Stomach smooth muscle (tissue), 2 donors: Measurements from ENCODE around the gene MDM4.

Source experiments
- H3K27ac ChIP-seq: one replicate; pipeline ENCODE4 v1.7.0; 2013; ENCODE audit warnings: mild to moderate bottlenecking, low read length, inconsistent platforms
- H3K27me3 ChIP-seq, 2 donors: one replicate each; pipeline ENCODE4 v1.7.0; 2013; ENCODE audit warnings: low read length in 2 of 2; ENCODE audit not compliant: insufficient read depth in 2 of 2, control insufficient read depth in 1 of 2
- H3K36me3 ChIP-seq, 2 donors: one replicate each; pipeline ENCODE4 v1.7.0; 2013; ENCODE audit warnings: low read length in 2 of 2; ENCODE audit not compliant: control insufficient read depth in 2 of 2, insufficient read depth in 2 of 2
- H3K4me1 ChIP-seq: one replicate; pipeline ENCODE4 v1.7.0; 2013; ENCODE audit warnings: low read length; ENCODE audit not compliant: control insufficient read depth, insufficient read depth
- H3K4me3 ChIP-seq, 2 donors: one replicate each; pipeline ENCODE4 v1.7.0; 2013; ENCODE audit warnings: low read length in 2 of 2
- H3K9ac ChIP-seq, 2 donors: one replicate each; pipeline ENCODE4 v1.7.0; 2013; ENCODE audit warnings: low read length in 2 of 2, mild to moderate bottlenecking in 1 of 2
- H3K9me3 ChIP-seq, 2 donors: one replicate each; pipeline ENCODE4 v1.7.0; 2013; ENCODE audit warnings: low read length in 2 of 2; ENCODE audit not compliant: control insufficient read depth in 2 of 2
- donor health status: healthy.
- donor health status: Pancreatic carcinoma.

The MDM4 gene

DNA sequence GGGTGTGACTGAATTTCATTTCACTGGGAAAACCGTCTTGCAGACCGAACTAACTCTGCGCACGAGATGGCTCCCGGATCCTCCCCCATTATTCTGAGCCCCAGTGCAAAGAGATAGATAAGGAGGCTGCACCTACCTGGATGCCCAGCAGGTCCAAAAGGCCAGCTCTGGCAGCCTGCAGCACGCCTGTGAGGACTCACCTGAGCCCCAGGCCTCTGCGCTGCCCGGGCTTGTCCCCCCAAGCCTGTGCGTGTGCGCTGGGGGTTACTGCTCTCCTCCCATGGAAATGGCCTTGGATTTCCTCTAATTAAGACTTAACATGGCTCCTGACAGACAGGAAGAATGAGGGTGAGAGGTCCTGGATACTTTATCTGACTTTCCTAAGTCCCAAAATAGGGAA lies 83.4 kb downstream of the MDM4 start:
- Histone ChIP-seq H3K4me1 (peaks cover 2% of the 10 kb centered on the region), H3K36me3 (no peaks in the 10 kb centered on the region), H3K4me3 (no peak overlapping the region), H3K9ac (no peak overlapping the region), H3K9me3 (no peaks in the 10 kb centered on the region), H3K27me3 (peaks cover 0 to 2% of the 10 kb centered on the region in 2 donors), H3K27ac (no peak overlapping the region)

DNA sequence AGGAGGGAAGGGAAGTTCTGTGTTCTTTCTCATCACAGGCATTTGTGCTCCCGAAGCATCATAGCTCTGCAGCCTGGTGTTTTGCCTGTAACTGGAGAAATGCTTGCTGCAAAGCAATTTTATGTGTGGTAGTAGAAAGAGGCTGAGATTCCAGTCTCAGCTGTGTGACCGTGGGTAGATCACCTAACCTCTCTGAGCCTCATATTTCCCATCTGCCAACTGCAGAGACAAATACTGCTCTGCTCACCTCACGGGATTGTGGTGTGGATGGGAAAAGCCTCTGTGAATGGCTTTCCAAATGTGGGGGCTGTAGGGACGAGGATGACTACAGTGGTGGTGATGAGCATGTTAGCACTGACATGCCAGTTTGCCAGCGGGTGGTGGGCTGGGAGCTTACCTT lies 84.0 kb downstream of the MDM4 start:
- Histone ChIP-seq H3K9ac (no peak overlapping the region), H3K27ac (no peak overlapping the region), H3K27me3 (peaks cover 0 to 4% of the 10 kb centered on the region in 2 donors), H3K9me3 (no peaks in the 10 kb centered on the region), H3K4me1 (peaks cover 2% of the 10 kb centered on the region), H3K36me3 (no peaks in the 10 kb centered on the region), H3K4me3 (no peak overlapping the region)

DNA sequence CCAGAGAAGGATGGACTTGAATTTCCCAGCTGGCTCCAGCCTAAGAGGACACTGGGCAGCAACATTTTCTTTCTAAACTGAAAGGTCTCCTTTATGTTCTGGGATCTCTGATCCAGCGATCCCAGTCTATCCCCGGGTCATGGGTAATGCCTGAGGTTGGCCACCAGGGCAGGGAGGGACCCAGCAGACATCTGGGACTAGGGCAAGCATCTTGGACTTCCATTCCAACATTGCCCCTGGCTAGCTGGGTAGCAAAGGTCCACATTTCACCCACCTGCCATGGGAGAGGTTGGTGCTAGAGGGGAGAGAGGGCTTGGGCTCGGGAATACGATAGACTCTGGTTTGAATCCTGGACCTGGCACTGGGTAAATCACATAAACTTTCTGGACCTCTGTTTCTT lies 84.8 kb downstream of the MDM4 start:
- peaks cover 2% of the 10 kb centered on the region for H3K4me1 ChIP-seq
- H3K9ac ChIP-seq = no peak overlapping the region

DNA sequence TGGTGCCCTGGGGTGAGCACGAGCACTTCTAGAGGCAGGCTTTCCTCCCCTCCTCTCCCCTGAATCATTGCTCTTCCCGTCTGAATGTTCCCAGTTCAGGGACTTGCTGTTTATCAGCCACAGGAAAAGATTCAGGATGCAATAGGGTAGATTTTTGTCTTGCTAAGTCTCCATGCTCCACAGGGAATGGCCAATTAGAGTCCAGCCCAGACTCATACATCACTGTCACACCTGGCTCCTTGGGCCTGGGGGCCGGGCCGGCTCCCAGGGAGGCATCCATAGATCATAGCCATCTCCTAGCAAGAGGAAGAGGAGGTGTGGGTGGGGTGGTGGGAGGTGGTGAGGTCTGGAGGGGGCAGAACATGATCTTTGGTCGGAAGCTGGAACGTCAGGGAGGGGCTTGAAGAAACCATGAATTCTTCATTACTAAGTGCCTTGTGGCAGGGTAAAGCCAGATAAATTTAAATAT lies 85.9 kb downstream of the MDM4 start:
- Histone ChIP-seq H3K4me1 (peaks cover 2% of the 10 kb centered on the region), H3K27me3 (peaks cover 7% of the 10 kb centered on the region in 2 donors), H3K9me3 (no peaks in the 10 kb centered on the region), H3K4me3 (no peak overlapping the region), H3K9ac (no peak overlapping the region), H3K27ac (no peak overlapping the region), H3K36me3 (no peaks in the 10 kb centered on the region)

More for the DNA sequence above, 84.8 kb downstream of the MDM4 start:
- H3K9me3 ChIP-seq = no peaks in the 10 kb centered on the region
- no peak overlapping the region for H3K4me3 ChIP-seq
- H3K27ac ChIP-seq = no peak overlapping the region
- H3K36me3 ChIP-seq = no peaks in the 10 kb centered on the region
- peaks cover 6 to 7% of the 10 kb centered on the region in 2 donors for H3K27me3 ChIP-seq

DNA sequence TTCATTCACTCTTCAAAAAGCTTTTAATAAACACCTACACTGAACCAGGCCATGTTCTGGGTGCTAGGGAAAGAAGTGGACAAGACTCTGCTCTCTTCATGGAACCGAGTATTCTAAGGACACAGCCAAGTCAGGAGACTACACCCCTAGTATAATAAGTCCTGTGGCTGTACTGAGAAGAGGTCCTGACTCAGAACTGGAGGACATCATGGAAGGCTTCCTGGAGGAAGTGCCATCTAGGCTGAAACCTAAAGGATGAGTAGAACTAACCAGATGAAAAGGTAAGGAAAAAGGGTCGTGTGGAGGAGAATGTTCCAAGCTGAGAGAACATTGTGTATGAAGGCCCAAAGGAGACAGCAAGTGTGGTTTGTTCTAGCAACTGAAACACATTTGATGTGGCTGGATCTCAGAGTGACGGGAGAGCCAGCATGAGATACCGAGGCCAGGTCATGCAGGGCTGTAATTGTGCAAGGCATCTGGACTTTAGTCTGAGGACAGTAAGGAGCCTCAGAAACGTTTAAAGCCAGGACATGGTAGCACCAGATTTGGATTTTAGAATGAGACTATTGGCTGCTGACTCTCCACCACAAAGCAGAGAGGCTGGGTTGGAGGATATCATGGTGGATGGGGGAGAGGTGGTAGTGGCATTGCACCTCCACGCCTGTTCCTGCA lies 86.8 kb downstream of the MDM4 start:
- Histone ChIP-seq H3K4me1 (peaks cover 2% of the 10 kb centered on the region), H3K36me3 (no peaks in the 10 kb centered on the region), H3K9ac (no peak overlapping the region), H3K27ac (no peak overlapping the region), H3K9me3 (no peaks in the 10 kb centered on the region), H3K4me3 (no peak overlapping the region), H3K27me3 (peaks cover 7% of the 10 kb centered on the region in 2 donors)

DNA sequence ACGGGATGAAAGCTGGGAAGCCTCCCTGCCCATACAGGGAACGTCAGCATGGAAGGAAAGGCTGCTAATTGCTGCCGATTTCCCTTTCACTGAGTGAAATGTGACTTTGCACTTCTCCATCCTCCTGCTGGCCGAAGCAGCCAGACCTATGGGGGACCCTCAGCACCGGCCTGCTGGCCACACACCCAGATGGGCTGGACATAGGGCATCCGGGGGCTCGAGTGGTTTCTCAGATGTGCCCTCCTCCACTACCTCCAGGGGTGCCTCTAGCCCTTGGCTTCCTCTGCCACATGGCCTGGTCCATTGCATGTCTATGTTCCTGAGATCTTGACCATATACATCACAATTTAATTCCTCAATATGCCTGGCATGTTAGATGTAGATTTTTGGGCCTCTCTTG lies 89.6 kb downstream of the MDM4 start:
- Histone ChIP-seq H3K9ac (no peak overlapping the region), H3K27ac (no peak overlapping the region), H3K4me3 (no peak overlapping the region), H3K9me3 (no peaks in the 10 kb centered on the region), H3K27me3 (peaks cover 7 to 11% of the 10 kb centered on the region in 2 donors), H3K4me1 (no peaks in the 10 kb centered on the region), H3K36me3 (no peaks in the 10 kb centered on the region)
